Measurements from ENCODE around the gene GRAMD2B. TPM values are rescaled to one million over a fixed set of nuclear protein-coding genes. Genes with fewer than 3 reads are reported as not detected.

The GRAMD2B gene
- total RNA-seq, 2 experiments from 2014 or later, result 7.2 to 9.4 TPM

GRCh38 chr5:126501448-126501847 lies 78.2 kb downstream of the GRAMD2B start:
- no peak for TF ChIP-seq CTCF (IDR thresholded peaks at IDR 0.05)
- H3K36me3 Mint-ChIP-seq (ENCODE audit: low read depth), result peaks cover 4% of the 10 kb centered on the region
- Histone ChIP-seq H3K9me3 (ENCODE audit: control insufficient read depth in 1 of 2, insufficient read depth in 1 of 2, low read length in 2 of 2) (no peaks in the 10 kb centered on the region), H3K4me1 (ENCODE audit: insufficient read depth, low read length) (peaks cover 10% of the 10 kb centered on the region), H3K27me3 (ENCODE audit: control insufficient read depth in 1 of 2, insufficient read depth in 2 of 2, low read length in 2 of 2) (no peaks in the 10 kb centered on the region), H3K4me3 (ENCODE audit: low read length) (no peak overlapping the region), H3K36me3 (ENCODE audit: insufficient read depth, low read length) (no peaks in the 10 kb centered on the region), H3K27ac (ENCODE audit: low read depth in 1 of 2, low read length in 2 of 2) (no peak overlapping the region)
- ATAC-seq (ENCODE audit: poor library complexity) (no peak), DNase-seq (no peak)
- H3K9me3 Mint-ChIP-seq, result no peaks in the 10 kb centered on the region
- H3K27ac Mint-ChIP-seq, result peak overlapping the region; percentile 82
- no peaks in the 10 kb centered on the region for H3K27me3 Mint-ChIP-seq
- ChIA-PET POLR2A (no interaction called here), CTCF (interaction anchor here (1.2 kb wide), 1 partner anchor 8 kb away, joined by 3 read pairs; no protein-coding TSS in a partner anchor)
- peaks cover 51% of the 10 kb centered on the region for H3K4me1 Mint-ChIP-seq (ENCODE audit: low read depth)
- intact Hi-C loops (cut with DNase I, micrococcal nuclease), result loop anchor here in 1 of 2 experiments (2.0 kb wide), 2 partner anchors 37 to 79 kb away; partner anchors contain the start of gene GRAMD2B
- H3K4me3 Mint-ChIP-seq, result no peak overlapping the region

- no peak overlapping the region for H3K4me3 ChIP-seq (ENCODE audit: low read length)
- H3K4me3 Mint-ChIP-seq, result peak overlapping the region; percentile 22
- H3K4me1 ChIP-seq (ENCODE audit: insufficient read depth, low read length), result peaks cover 21% of the 10 kb centered on the region
Observed at GRCh38 chr5:126503602-126504104, 80.4 kb downstream of the GRAMD2B start.

GRCh38 chr5:126506079-126506478 lies 82.9 kb downstream of the GRAMD2B start:
- Histone ChIP-seq H3K27ac (ENCODE audit: low read depth in 1 of 2, low read length in 2 of 2) (no peak overlapping the region), H3K4me1 (ENCODE audit: insufficient read depth, low read length) (peaks cover 23% of the 10 kb centered on the region), H3K9me3 (ENCODE audit: control insufficient read depth in 1 of 2, insufficient read depth in 1 of 2, low read length in 2 of 2) (no peaks in the 10 kb centered on the region), H3K4me3 (ENCODE audit: low read length) (no peak overlapping the region), H3K27me3 (ENCODE audit: control insufficient read depth in 1 of 2, insufficient read depth in 2 of 2, low read length in 2 of 2) (no peaks in the 10 kb centered on the region), H3K36me3 (ENCODE audit: insufficient read depth, low read length) (no peaks in the 10 kb centered on the region)
- DNase-seq (no peak), ATAC-seq (ENCODE audit: poor library complexity) (no peak)
- no peak for TF ChIP-seq CTCF (IDR thresholded peaks at IDR 0.05)
- Mint-ChIP-seq H3K36me3 (ENCODE audit: low read depth) (peaks cover 4% of the 10 kb centered on the region), H3K27ac (no peak overlapping the region), H3K27me3 (no peaks in the 10 kb centered on the region), H3K4me3 (no peak overlapping the region), H3K4me1 (ENCODE audit: low read depth) (peaks cover 56% of the 10 kb centered on the region), H3K9me3 (peaks cover 4% of the 10 kb centered on the region)
- CTCF ChIA-PET, result no interaction called here
- intact Hi-C loops (cut with DNase I, micrococcal nuclease), result no loop called here
- POLR2A ChIA-PET, result no interaction called here

More at GRCh38 chr5:126503602-126504104, 80.4 kb downstream of the GRAMD2B start:
- Mint-ChIP-seq H3K36me3 (ENCODE audit: low read depth) (peaks cover 4% of the 10 kb centered on the region), H3K27ac (peak overlapping the region; percentile 84), H3K27me3 (no peaks in the 10 kb centered on the region), H3K4me1 (ENCODE audit: low read depth) (peaks cover 60% of the 10 kb centered on the region), H3K9me3 (no peaks in the 10 kb centered on the region)
- H3K36me3 ChIP-seq (ENCODE audit: insufficient read depth, low read length), result no peaks in the 10 kb centered on the region
- POLR2A ChIA-PET, result no interaction called here
- ATAC-seq (ENCODE audit: poor library complexity) (peak; percentile 83), DNase-seq (peak in 5 of 14 experiments; percentile 21 to 54 (median 40))
- intact Hi-C loops (cut with DNase I, micrococcal nuclease), result no loop called here
- TF ChIP-seq CTCF (IDR thresholded peaks at IDR 0.05), result no peak
- CTCF ChIA-PET, result no interaction called here
- no peak overlapping the region for H3K27ac ChIP-seq (ENCODE audit: low read depth in 1 of 2, low read length in 2 of 2)
- H3K27me3 ChIP-seq (ENCODE audit: control insufficient read depth in 1 of 2, insufficient read depth in 2 of 2, low read length in 2 of 2), result no peaks in the 10 kb centered on the region
- no peaks in the 10 kb centered on the region for H3K9me3 ChIP-seq (ENCODE audit: control insufficient read depth in 1 of 2, insufficient read depth in 1 of 2, low read length in 2 of 2)

Measured in CD4-positive, alpha-beta T cell (primary cell).